Measurements from ENCODE around the gene MLST8. TPM values are rescaled to one million over a fixed set of nuclear protein-coding genes. Genes with fewer than 3 reads are reported as not detected.
A peak's percentile ranks its signal among the peaks of the same experiment; 100 is the strongest.

The MLST8 gene
- total and polyA plus RNA-seq, 4 donors, result 10.6 to 80.9 (median 52.9) TPM

GRCh38 chr16:2211923-2212347 is 6.7 kb downstream of the MLST8 start:
- H3K36me3 ChIP-seq (ENCODE audit: control insufficient read depth, insufficient read depth, low read length), result peaks cover 64% of the 10 kb centered on the region
- H3K27me3 ChIP-seq (ENCODE audit: control insufficient read depth, insufficient read depth, low read length), result no peaks in the 10 kb centered on the region
- H3K4me1 ChIP-seq (ENCODE audit: control insufficient read depth, insufficient read depth, low read length), result peaks cover 43% of the 10 kb centered on the region
- no peaks in the 10 kb centered on the region for H3K9me3 ChIP-seq (ENCODE audit: control insufficient read depth, insufficient read depth, low read length)
- no peak for DNase-seq (ENCODE audit: low read depth in 4 of 6, low spot score in 6 of 6)
- 84% methylated on average over 8 of the region's 11 CpGs for WGBS (ENCODE audit: insufficient coverage)
- no peak overlapping the region for H3K4me3 ChIP-seq (ENCODE audit: low read depth, low read length)
- H3K27ac ChIP-seq (ENCODE audit: low read depth, low read length), result no peak overlapping the region

GRCh38 chr16:2212362-2213324 is 7.4 kb downstream of the MLST8 start:
- Histone ChIP-seq H3K36me3 (ENCODE audit: control insufficient read depth, insufficient read depth, low read length) (peaks cover 57% of the 10 kb centered on the region), H3K4me3 (ENCODE audit: low read depth, low read length) (peak overlapping the region; percentile 44), H3K9me3 (ENCODE audit: control insufficient read depth, insufficient read depth, low read length) (no peaks in the 10 kb centered on the region), H3K27me3 (ENCODE audit: control insufficient read depth, insufficient read depth, low read length) (no peaks in the 10 kb centered on the region), H3K27ac (ENCODE audit: low read depth, low read length) (no peak overlapping the region), H3K4me1 (ENCODE audit: control insufficient read depth, insufficient read depth, low read length) (peaks cover 40% of the 10 kb centered on the region)
- WGBS (ENCODE audit: insufficient coverage), result 80% methylated on average over 18 of the region's 19 CpGs
- DNase-seq (ENCODE audit: low read depth in 4 of 6, low spot score in 6 of 6), result no peak

GRCh38 chr16:2213817-2214718 is 8.8 kb downstream of the MLST8 start:
- H3K9me3 ChIP-seq (ENCODE audit: control insufficient read depth, insufficient read depth, low read length), result no peaks in the 10 kb centered on the region
- peaks cover 42% of the 10 kb centered on the region for H3K36me3 ChIP-seq (ENCODE audit: control insufficient read depth, insufficient read depth, low read length)
- H3K4me3 ChIP-seq (ENCODE audit: low read depth, low read length), result peak overlapping the region; percentile 44
- WGBS (ENCODE audit: insufficient coverage), result under 1% methylated on average over 98 of the region's 98 CpGs
- no peak for DNase-seq (ENCODE audit: low read depth in 4 of 6, low spot score in 6 of 6)
- H3K4me1 ChIP-seq (ENCODE audit: control insufficient read depth, insufficient read depth, low read length), result peaks cover 35% of the 10 kb centered on the region
- no peaks in the 10 kb centered on the region for H3K27me3 ChIP-seq (ENCODE audit: control insufficient read depth, insufficient read depth, low read length)
- no peak overlapping the region for H3K27ac ChIP-seq (ENCODE audit: low read depth, low read length)

GRCh38 chr16:2214719-2214968 is 9.4 kb downstream of the MLST8 start, which contains the start of gene PGP:
Gene PGP, minus strand, starts transcription at chr16:2214840. Its CDS starts 63 bp downstream, at chr16:2214777.
- peak in 1 of 6 donors; percentile 93 for DNase-seq (ENCODE audit: low read depth in 4 of 6, low spot score in 6 of 6)
- Histone ChIP-seq H3K9me3 (ENCODE audit: control insufficient read depth, insufficient read depth, low read length) (no peaks in the 10 kb centered on the region), H3K4me1 (ENCODE audit: control insufficient read depth, insufficient read depth, low read length) (peaks cover 35% of the 10 kb centered on the region), H3K27me3 (ENCODE audit: control insufficient read depth, insufficient read depth, low read length) (no peaks in the 10 kb centered on the region), H3K27ac (ENCODE audit: low read depth, low read length) (peak within 1 kb of the TSS; percentile 91), H3K4me3 (ENCODE audit: low read depth, low read length) (peak within 1 kb of the TSS; percentile 59), H3K36me3 (ENCODE audit: control insufficient read depth, insufficient read depth, low read length) (peaks cover 37% of the 10 kb centered on the region)
- 0% methylated on average over 48 of the region's 48 CpGs for WGBS (ENCODE audit: insufficient coverage)

GRCh38 chr16:2216330-2216729 is 11.1 kb downstream of the MLST8 start:
- H3K27ac ChIP-seq (ENCODE audit: low read depth, low read length), result no peak overlapping the region
- no peak for DNase-seq (ENCODE audit: low read depth in 4 of 6, low spot score in 6 of 6)
- H3K4me1 ChIP-seq (ENCODE audit: control insufficient read depth, insufficient read depth, low read length), result peaks cover 26% of the 10 kb centered on the region
- no peaks in the 10 kb centered on the region for H3K27me3 ChIP-seq (ENCODE audit: control insufficient read depth, insufficient read depth, low read length)
- peaks cover 20% of the 10 kb centered on the region for H3K36me3 ChIP-seq (ENCODE audit: control insufficient read depth, insufficient read depth, low read length)
- H3K9me3 ChIP-seq (ENCODE audit: control insufficient read depth, insufficient read depth, low read length), result no peaks in the 10 kb centered on the region
- WGBS (ENCODE audit: insufficient coverage), result 100% methylated on average over 2 of the region's 4 CpGs
- H3K4me3 ChIP-seq (ENCODE audit: low read depth, low read length), result no peak overlapping the region

GRCh38 chr16:2223221-2223941 is 18.1 kb downstream of the MLST8 start, which contains the start of gene E4F1:
Gene E4F1, plus strand, starts transcription at chr16:2223591. Its CDS starts 23 bp downstream, at chr16:2223614.
- peak within 1 kb of the TSS; percentile 82 for H3K4me3 ChIP-seq (ENCODE audit: low read depth, low read length)
- no peaks in the 10 kb centered on the region for H3K9me3 ChIP-seq (ENCODE audit: control insufficient read depth, insufficient read depth, low read length)
- peaks cover 22% of the 10 kb centered on the region for H3K4me1 ChIP-seq (ENCODE audit: control insufficient read depth, insufficient read depth, low read length)
- H3K27ac ChIP-seq (ENCODE audit: low read depth, low read length), result peak within 1 kb of the TSS; percentile 90
- 0% methylated on average over 82 of the region's 82 CpGs for WGBS (ENCODE audit: insufficient coverage)
- H3K27me3 ChIP-seq (ENCODE audit: control insufficient read depth, insufficient read depth, low read length), result no peaks in the 10 kb centered on the region
- peak; percentile 89 to 99 (median 98) for DNase-seq (ENCODE audit: low read depth in 4 of 6, low spot score in 6 of 6)
- H3K36me3 ChIP-seq (ENCODE audit: control insufficient read depth, insufficient read depth, low read length), result peaks cover 28% of the 10 kb centered on the region

GRCh38 chr16:2223942-2224486 is 18.8 kb downstream of the MLST8 start:
- WGBS (ENCODE audit: insufficient coverage), result 3% methylated on average over 20 of the region's 22 CpGs
- no peaks in the 10 kb centered on the region for H3K9me3 ChIP-seq (ENCODE audit: control insufficient read depth, insufficient read depth, low read length)
- peak overlapping the region; percentile 82 for H3K4me3 ChIP-seq (ENCODE audit: low read depth, low read length)
- peak overlapping the region; percentile 84 for H3K27ac ChIP-seq (ENCODE audit: low read depth, low read length)
- H3K4me1 ChIP-seq (ENCODE audit: control insufficient read depth, insufficient read depth, low read length), result peaks cover 22% of the 10 kb centered on the region
- H3K27me3 ChIP-seq (ENCODE audit: control insufficient read depth, insufficient read depth, low read length), result no peaks in the 10 kb centered on the region
- H3K36me3 ChIP-seq (ENCODE audit: control insufficient read depth, insufficient read depth, low read length), result peaks cover 35% of the 10 kb centered on the region
- peak in 2 of 6 donors; percentile 26 to 54 for DNase-seq (ENCODE audit: low read depth in 4 of 6, low spot score in 6 of 6)

- Histone ChIP-seq H3K27ac (ENCODE audit: low read depth, low read length) (no peak overlapping the region), H3K4me3 (ENCODE audit: low read depth, low read length) (no peak overlapping the region), H3K9me3 (ENCODE audit: control insufficient read depth, insufficient read depth, low read length) (no peaks in the 10 kb centered on the region), H3K27me3 (ENCODE audit: control insufficient read depth, insufficient read depth, low read length) (no peaks in the 10 kb centered on the region), H3K36me3 (ENCODE audit: control insufficient read depth, insufficient read depth, low read length) (peaks cover 58% of the 10 kb centered on the region), H3K4me1 (ENCODE audit: control insufficient read depth, insufficient read depth, low read length) (peaks cover 22% of the 10 kb centered on the region)
- DNase-seq (ENCODE audit: low read depth in 4 of 6, low spot score in 6 of 6), result no peak
- WGBS (ENCODE audit: insufficient coverage), result 85% methylated on average over 6 of the region's 9 CpGs
Observed at GRCh38 chr16:2226245-2226793, 21.1 kb downstream of the MLST8 start.

All from spinal cord (tissue), 10 donors.